Stimulated activated CD8-positive, alpha-beta memory T cell treated with anti-CD3 and anti-CD28 coated beads, Interleukin-12 subunit alpha, Interleukin-12 subunit beta, amount 100 ng/mL, for 24 hours (primary cell): ENCODE measurements around the gene LIX1L.
A peak's percentile ranks its signal among the peaks of the same experiment; 100 is the strongest.

Experiments used
- DNase-seq: peaks from one replicate; pipeline ENCODE4 v3.0.0-alpha.2; 2020; ENCODE audit errors: extremely low read depth

The LIX1L gene

GRCh38 chr1:145985502-145986439, 28.0 kb upstream of the LIX1L start:
- no peak for DNase-seq

- DNase-seq, result no peak
Measured at GRCh38 chr1:145985129-145985501, 27.3 kb upstream of the LIX1L start.

GRCh38 chr1:145983960-145984830, 26.4 kb upstream of the LIX1L start:
- DNase-seq, result no peak

- DNase-seq, result no peak
Measured at GRCh38 chr1:145983206-145983675, 25.4 kb upstream of the LIX1L start.

- no peak for DNase-seq
Measured at GRCh38 chr1:145982010-145982723, 24.4 kb upstream of the LIX1L start.

GRCh38 chr1:145980457-145980994, 22.7 kb upstream of the LIX1L start:
- no peak for DNase-seq

GRCh38 chr1:145979746-145980456, 22.1 kb upstream of the LIX1L start:
- no peak for DNase-seq

- peak; percentile 60 for DNase-seq
Measured at GRCh38 chr1:145978854-145979745, 21.3 kb upstream of the LIX1L start.

- DNase-seq, result no peak
Measured at GRCh38 chr1:145978471-145978853, 20.6 kb upstream of the LIX1L start.

GRCh38 chr1:145977486-145978470, 20.0 kb upstream of the LIX1L start:
- DNase-seq, result no peak

GRCh38 chr1:145977016-145977415, 19.2 kb upstream of the LIX1L start:
- no peak for DNase-seq

GRCh38 chr1:145975216-145975615, 17.4 kb upstream of the LIX1L start:
- no peak for DNase-seq

- no peak for DNase-seq
Measured at GRCh38 chr1:145974721-145975120, 16.9 kb upstream of the LIX1L start.

- no peak for DNase-seq
Measured at GRCh38 chr1:145972580-145972979, 14.8 kb upstream of the LIX1L start.

GRCh38 chr1:145967288-145967687, 9.5 kb upstream of the LIX1L start:
- no peak for DNase-seq

- no peak for DNase-seq
Measured at GRCh38 chr1:145965119-145965744, 7.4 kb upstream of the LIX1L start.

GRCh38 chr1:145964328-145965118, 6.7 kb upstream of the LIX1L start, which contains the start of the genes ANKRD34A and POLR3GL:
Gene ANKRD34A, minus strand, starts transcription at chr1:145964575. Its CDS starts 2,816 bp downstream, at chr1:145961759.
Gene POLR3GL, plus strand, starts transcription at chr1:145964690. Its CDS starts 10,176 bp downstream, at chr1:145974866.
- DNase-seq, result peak; percentile 69
